NCI-H460 (cell line): ENCODE measurements around the gene SLIT3. TPM values are rescaled to one million over a fixed set of nuclear protein-coding genes. Genes with fewer than 3 reads are reported as not detected.

Experiments used
- DNase-seq: peaks from one replicate; pipeline ENCODE4 v3.0.0-alpha.2; 2016; ENCODE audit warnings: low read depth; ENCODE audit errors: extremely low read depth
- total RNA-seq: library from RNA; depleted of rRNA; stranded (reverse); fragments of >200 nt; shearing (Covaris generic); gene quantifications from 2 replicates; pipeline ENCODE4 v1.2.3, GENCODE V29; 2014

SLIT3 gene
- total RNA-seq, 1 experiment from 2014 or later = not detected

DNA sequence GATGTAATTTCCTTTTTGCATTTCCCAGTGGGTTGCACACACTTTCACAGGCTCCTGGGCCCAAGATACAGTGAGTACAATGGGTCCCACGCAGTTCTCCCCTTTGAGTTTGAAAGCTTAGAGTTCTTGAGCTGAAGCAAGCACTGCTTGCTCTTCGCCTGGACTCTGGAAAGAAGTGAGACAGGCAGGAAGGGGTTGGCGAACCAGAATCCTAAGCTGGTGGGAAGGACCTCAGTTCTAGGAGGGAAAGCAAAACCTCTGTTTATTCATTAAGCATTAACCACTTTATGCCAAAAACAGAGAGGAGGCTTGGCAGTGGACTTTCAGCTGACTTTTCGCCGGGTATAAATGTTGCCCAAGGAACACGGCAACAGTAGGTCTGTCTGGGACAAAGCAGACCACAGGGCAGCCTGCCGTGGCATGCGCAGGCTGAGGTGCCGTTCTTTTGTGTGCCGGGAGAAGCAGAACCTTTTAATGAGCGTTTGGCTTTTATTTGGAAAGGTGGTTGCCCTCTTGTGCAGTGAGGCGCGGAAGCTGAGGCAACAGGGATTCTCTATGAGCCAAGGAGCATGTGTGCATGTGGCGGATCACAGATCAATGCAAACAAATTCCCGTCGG is 481.8 kb downstream of the SLIT3 start:
- DNase-seq = no peak

DNA sequence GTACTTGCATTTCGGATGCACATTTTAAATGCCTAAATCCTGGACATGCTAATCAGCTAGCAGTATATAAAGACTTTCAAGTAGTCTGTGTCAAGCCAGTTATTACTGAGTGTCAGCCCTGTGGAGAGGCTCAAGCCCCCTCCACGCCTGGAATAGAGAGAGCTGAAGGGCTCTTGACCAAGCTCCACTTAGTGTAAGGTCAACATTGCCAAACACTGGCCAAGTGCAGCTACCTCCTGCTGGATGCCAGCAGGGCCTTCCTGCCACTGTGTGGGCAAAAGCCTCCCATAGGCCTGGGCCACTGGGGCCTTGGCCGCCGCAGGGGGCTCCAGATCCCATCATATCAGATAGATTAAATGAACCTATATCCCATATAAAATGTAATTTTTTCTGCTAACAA is 482.4 kb downstream of the SLIT3 start:
- no peak for DNase-seq

DNA sequence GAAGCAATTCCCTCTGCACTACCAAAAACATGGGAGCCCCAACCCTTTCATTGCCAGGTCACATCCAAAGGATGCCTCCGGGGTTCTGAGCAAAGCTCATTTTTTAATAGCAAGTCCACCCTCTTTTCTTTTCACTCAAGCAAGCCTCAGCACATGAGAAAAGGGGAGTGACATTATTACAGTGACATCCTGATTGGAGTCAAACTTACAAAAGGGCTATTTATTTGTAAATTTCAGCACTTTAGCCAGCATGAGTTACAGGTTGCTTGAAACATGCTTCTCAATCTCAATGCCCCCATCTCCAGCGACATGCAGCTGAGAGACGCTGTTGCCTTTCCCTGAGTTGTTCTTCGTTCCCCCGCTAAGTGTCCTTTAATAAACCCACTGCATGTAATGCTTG is 483.3 kb downstream of the SLIT3 start:
- DNase-seq = no peak

DNA sequence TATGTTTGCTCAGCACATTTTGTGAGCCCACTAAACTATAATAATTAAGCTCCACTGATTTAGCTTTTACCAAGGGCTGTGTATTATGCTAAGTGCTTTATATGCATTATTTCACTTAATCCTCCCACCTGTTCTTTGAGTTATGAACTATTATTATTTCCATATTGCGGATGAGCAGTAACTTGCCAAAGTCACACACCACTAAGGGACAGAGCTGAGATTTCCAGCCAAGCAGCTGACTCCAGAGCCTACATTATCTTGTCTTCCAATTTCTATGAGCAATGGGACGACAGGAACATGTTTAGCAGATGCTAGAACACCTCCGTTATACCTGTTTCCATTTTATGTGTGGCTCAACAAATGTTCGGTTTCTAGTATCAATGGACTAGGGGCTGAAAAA is 484.3 kb downstream of the SLIT3 start:
- DNase-seq = no peak

DNA sequence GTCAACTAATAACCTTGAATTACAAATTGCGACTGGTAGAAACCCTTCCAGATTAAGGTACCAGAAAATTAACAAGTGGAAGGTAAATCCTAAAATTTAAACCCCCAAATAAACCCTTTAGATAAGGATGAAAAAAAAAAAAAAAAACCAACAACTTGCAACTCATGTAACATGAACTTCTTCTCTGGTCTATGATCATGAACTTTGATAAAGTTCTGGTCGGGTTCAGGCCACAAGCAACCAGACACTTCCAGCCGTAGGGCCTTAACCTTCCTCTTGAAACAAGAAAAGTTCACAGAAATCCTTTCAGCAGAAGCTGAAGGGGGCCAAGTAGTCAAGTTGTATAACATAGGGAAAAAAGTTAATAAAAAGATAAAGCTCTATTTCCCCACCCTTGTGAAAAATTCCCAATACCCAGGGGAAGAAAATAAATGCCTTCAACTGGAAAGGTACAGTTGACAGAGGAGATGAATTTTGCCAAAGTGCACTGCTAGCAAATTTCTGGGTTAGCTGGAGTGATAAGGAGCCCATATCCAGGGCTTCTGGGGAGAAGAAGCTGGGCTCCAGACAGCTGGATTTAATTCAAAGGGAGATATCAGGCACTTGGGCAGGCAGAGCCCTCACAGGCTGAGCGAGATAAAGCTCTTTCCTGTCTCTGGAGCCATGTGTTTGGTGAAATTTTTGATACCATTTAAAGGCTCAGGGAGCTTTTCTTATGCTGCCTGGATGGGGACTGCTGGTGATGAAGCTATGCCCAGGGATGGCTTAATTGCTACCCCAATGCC is 487.6 kb downstream of the SLIT3 start:
- no peak for DNase-seq

DNA sequence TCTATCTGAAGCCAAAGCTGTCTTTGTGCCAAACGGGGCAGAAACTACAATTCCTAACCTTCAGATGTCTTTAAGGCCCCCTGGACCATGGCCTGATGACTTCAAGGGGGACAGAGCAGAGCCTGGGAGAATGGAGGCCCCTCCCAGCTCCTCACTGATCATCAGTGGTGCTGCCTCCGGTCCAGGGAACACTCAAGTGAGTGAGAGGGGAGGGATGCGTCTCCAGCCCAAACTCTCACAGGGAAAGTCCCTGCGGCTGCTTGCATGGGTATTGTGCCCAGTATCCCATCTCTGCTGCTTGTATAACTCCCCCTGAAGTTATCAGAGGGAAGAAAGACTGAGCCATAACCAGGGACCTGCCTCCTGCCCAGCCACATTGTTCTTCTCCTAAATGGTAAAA is 490.3 kb downstream of the SLIT3 start:
- no peak for DNase-seq

DNA sequence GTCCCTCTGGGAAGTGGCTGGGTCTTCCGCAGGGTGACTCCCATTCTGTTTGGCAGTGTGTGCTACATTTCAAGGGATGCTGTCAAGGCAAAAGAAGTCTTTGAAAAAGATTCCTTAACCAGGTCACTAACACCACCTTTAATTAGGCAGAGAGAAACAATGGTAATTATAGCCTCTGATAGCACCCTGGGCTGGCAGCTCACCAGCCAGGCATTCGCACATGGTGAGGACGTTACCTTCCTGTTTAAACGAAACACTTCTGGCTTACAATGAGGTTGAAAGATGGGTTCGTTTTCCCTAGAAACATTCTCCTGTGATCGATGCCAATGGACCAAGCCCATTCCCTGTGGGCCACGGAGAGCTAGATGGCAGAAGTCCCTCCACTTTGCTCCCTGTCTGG is 491.7 kb downstream of the SLIT3 start:
- no peak for DNase-seq

DNA sequence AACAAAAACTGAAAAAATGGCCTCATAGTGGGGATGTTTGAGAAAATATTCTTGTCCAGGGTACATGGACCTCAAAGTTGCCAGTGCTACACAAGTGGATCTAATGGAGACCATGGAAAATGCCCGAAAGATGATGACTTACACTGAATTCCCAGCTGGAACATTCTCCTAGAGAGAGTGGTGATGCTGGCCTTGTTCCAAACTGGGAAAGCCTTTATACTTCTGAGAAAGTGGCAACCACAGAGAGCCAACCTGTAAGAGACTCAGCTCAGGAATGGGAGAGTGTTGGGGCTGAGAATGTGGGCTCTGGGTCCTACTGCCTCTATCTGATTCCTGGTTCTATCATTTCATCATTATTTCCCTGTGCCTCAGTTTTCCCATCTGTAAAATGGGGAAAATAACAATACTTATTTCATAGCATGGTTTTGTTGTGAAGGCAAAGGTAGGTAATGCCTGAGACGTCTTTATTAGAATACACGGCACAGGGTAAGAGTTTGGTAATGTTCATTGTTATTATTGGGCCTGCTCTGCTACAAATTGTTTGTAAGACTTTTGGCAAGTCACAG is 492.8 kb downstream of the SLIT3 start:
- no peak for DNase-seq

DNA sequence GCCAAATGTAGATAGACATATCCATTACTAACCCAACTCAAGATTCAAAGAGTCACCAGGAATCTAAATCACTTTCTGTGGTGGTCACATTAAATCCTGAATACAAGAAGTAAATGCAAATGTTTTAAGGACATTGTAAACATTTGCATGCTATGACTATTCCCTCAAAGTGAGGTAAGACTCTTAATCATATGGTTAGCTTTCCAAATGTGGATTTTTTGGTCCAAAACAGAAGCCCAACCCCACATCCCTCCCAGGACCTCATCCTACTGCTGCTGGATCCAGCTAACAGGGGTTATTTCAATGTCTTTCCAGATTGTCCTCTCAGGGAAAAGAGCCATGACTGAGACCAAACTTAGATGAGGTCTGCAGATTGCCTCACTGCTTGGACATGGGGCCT is 493.7 kb downstream of the SLIT3 start:
- DNase-seq = no peak

DNA sequence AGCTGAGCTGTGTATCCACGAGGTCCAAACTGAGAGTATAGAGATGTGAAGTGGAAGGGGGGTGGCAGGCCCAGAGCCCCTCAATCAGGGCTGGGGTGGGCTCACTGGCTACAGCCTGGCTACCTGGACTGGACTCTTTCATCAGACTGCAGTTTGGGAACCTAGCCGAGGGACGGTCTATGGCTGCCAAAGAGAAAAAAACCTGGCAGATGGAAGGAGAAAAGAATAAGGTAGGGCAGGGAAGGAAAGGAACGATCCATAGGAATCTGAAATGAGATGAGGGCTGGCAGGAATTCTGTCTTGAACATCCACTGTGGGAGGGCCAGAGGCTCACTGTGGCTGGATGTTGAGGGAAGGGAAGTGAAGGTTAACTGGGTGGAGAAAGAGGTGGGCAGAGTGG is 497.4 kb downstream of the SLIT3 start:
- DNase-seq = no peak

DNA sequence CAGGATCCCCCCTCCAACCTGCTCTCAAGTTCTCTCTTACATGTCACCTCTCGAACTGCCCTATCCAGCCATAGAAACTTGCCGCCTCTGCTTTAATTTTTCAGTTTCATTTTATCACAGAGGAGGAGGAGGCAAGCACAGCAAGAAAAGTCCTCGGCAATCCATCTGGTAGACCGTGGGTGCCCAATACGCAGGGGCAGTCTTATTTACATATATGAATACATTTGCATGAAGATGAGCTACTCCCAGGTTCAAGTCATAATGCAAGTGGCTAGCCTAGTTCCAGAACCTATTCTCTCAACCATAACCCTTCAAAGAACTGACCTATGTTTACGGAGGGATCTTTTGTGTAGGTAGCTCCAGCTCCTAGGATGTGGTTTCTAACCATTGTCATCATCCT is 498.6 kb downstream of the SLIT3 start:
- DNase-seq = no peak

DNA sequence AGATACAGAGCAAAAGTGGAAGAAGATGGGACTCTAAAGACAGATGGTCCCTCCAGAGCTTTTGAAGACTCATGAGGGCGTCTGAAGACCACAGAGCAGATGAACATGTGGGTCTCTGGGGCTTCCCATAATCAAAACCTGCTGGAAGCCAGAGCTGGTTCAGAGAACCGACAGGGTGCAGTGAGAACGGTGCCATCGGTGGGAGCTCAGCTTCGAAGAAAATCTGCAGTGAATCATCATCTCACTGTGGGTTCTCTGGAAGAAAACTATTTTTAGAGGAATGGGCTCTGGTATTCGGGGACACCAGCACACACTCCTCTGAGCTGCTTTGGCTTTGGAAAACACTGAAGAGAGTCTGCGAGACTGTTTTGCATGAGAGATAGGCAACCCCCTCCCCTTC is 499.4 kb downstream of the SLIT3 start:
- DNase-seq = no peak

DNA sequence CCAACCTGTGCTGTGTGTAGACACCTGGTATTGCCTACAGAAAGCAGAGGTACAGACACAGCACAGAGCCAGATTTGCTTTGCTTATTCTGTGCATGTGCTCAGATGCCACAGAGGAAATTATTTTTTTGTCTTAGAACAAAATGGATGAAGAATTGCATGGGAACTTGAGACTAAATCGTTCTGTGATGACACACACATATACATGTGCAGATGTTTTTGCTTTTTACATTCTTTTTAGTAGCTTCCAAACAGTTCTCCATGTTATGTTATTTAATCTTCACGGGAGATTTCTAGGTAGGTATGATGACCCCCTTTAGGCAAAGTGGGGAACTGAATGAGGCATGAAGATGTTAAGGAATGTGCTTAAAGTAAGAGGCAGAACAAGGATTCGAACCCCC is 500.2 kb downstream of the SLIT3 start:
- no peak for DNase-seq

DNA sequence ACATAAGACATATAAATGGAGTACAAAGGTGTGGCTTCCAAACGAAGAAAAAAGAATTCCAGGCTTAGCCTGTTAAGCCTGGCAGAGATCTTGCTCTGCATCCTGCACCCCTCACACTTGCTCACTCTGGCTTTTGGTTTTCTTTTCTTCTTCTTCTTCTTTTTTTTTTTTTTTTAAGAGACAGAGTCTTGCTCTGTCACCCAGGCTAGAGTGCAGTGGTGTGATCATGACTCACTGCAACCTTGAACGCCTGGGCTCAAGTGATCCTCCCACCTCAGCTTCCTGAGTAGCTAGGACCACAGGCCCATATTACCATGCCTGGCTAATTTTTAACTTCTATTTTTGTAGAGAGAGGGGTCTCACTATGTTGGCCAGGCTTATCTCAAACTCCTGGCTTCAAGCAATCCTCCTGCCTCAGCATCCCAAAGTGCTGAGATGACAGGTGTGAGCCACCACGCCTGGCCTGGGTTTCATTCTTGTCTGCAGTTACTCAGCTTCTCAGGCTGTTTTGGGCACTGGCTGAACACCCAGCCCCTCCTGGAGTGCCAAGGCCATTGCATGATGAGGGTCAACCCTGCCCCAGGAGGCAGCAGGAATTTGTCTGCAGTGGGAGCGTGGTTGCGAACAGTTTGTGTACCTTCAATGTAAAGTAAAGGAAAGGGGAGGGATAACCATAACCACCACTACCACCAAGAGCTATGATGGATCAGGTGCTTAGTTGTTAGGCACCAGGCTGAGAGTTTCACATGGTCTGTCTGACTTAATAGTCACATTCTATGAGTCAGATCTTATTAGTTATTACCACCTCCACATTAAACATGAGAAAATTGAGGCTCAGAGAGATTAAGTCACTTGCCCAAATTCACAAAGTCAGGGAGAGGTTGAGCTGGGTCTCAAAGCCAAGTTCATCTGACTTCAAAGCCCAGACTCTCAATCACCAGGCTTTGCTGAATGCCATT is 502.6 kb downstream of the SLIT3 start:
- no peak for DNase-seq

DNA sequence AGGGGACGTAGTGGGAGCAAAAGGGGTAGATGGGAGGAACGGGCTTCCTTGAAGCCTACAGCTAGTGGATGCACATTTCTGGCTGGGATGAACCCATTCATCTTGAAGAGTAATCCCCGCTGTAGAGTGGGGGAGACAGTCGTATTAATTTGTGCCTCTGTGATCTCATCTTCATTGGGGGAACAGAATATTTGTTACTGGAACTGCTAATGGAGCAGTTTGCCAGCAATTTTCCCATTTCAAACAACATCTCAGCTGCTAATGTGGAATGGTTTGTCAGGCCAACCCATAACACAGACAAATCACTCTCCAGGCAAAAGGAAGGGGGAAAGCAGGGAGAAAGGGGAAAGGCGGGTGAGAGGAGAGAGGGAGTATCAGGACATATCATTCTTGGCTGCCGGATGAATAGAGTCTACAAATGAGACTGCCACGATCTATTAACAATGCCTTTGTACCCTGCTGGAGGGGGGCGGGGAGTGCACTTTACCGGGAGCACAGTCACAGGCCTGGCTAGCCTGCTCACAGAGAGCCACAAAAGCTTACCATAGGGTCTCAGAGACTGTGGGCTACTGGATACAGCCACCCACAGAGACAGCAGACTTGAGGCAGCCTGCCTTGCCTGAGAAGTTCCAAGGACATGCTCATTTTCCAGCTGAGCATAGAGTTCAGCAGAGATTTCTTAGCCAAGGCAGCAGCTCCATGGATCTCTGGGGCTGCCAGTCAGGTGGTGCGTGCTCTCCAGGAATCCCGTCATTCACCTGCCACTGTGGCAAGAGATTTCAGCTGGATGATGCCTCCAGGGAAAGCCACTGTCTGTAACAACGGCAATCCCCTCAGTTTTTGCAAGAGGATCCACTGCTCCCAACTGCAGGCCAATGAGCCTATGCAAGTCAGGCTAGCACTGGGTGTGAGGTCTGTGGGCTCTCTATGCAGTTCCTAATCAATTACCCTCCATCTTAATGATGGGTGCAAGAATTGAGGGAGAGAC is 504.1 kb downstream of the SLIT3 start:
- no peak for DNase-seq

DNA sequence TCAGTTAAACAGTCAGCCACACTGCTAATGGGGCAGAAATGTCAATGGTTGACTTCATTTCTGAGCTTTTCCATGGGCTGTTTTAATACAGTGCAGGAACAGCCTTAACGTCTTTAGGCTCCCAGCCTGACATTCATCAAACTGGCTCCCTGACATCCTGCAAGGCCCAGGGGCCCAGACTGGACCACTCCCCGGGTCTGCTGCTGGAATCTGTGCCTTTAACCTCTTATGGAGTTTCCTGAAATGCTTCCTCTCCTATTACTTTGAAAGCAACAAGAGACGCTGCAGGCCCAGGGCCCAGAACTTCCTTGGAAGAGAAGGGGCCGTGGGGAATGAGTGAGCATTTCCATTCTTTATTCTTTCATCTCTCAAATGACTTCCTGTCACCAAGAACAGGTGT is 504.9 kb downstream of the SLIT3 start:
- no peak for DNase-seq

DNA sequence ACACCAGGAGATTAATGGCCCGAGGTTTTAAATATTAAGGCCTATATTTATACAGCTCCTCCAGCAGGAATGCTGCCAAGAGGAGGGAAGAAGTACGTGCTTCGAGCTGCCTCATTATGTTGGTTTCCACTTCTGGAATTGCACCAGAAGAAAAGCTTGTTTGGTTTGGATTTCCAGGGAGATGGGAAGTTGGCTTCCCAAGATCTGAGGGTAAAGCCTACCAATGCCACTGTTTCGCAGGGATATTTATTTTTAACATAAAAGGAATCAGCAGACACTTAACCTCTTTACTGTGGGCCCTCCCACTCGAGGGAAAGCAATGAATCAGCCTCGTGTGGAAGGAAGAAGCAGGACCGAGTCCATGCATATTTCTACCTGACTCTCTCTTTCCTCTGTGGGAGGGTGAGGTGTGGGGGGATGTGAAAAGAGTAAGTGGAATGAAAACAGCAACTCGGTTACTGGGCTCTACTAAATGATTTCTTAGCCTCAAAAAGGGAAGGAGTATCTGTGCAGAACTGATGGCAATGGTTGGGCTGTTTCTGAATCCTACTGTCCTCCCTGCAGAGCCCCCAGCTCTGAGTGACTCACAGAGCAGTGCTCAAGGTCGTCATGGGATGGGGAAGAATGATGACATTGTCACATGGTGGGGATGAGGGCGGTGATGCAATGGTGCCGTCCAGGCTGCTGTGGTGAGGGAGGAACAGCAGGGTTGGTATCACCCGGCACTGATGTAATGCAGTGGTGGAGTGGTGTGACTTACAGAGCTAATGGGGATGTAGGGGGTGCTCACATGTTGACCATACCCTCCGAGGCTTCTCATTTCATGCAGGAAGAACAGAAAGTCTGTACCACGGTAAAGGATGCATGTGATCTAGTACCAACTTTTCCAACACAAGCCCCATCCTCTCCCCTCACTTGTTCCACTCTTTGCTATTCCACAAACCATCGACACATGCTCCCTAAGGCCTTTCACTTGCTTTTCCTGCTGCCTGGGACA is 506.8 kb downstream of the SLIT3 start:
- no peak for DNase-seq

DNA sequence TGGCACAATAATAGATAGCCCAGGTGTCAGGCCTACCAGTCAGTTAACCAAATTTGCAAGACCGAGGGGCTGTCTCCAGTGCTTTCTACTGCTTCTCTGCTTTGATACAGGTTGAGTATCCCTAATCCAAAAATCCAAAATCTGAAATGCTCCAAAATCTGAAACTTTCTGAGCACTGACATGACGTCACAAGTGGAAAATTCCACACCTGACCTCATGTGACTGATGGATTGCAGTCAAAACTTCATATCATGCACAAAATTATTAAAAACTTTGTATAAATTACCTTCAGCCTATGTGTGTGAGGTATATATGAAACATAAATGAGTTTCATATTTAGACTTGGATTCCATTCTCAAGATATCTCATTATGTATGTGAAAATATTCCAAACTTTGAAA is 508.3 kb downstream of the SLIT3 start:
- no peak for DNase-seq
